ENCODE data around the gene BARHL2. TPM values are rescaled to one million over a fixed set of nuclear protein-coding genes. Genes with fewer than 3 reads are reported as not detected.
A peak's percentile ranks its signal among the peaks of the same experiment; 100 is the strongest.

Gene BARHL2
- total and polyA plus RNA-seq, 4 donors, result not detected

DNA sequence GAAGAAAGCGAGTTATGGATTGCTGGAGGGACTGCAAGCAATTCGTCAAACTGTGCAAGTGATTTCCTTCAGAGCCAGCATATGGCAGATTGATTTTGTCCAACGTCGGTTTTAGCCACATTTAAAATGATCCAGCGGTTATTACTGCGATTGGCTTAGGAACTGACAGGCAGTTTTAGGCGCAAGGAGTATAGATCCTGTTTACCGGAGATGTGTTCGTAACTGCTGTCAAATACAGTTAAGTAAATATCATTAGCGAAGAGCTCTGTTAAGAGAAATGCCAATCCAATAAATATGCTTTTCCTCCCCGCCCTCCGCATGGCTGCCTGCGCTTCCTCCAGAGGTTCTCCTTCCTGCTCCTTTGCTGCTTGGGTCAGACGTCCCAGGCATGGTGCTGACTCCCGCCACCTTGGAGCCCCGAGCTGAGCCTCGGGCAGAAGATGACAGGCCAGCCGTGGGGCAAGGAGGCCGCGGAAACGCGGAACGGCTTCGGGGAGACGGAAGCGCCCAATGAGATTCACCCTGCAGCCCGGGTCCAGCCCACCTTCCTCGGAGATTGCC lies 9.4 kb upstream of the BARHL2 start:
- Histone ChIP-seq H3K27ac (ENCODE audit: low read depth in 1 of 2, low read length in 1 of 2) (no peak overlapping the region), H3K36me3 (ENCODE audit: control insufficient read depth in 4 of 4, insufficient read depth in 4 of 4, low read length in 4 of 4) (no peaks in the 10 kb centered on the region), H3K4me1 (ENCODE audit: control insufficient read depth in 5 of 5, insufficient read depth in 5 of 5, low read length in 5 of 5) (peaks cover 4 to 35% (median 10%) of the 10 kb centered on the region in 5 donors), H3K4me3 (no peak overlapping the region), H3K27me3 (ENCODE audit: control insufficient read depth in 3 of 3, insufficient read depth in 3 of 3, low read length in 2 of 3) (peaks cover 29 to 98% (median 96%) of the 10 kb centered on the region in 3 donors), H3K9ac (ENCODE audit: insufficient read depth in 1 of 2, low read length in 2 of 2) (no peak overlapping the region), H3K9me3 (ENCODE audit: control insufficient read depth in 4 of 4, insufficient read depth in 3 of 4, low read length in 3 of 4) (peaks cover 0 to 27% (median 0%) of the 10 kb centered on the region in 4 donors)
- DNase-seq (no peak), ATAC-seq (ENCODE audit: insufficient read depth, low FRiP score) (no peak)
- WGBS, 2 donors, result 6 to 8% methylated on average over 28 of the region's 28 CpGs
- TF ChIP-seq, protein P1, sequence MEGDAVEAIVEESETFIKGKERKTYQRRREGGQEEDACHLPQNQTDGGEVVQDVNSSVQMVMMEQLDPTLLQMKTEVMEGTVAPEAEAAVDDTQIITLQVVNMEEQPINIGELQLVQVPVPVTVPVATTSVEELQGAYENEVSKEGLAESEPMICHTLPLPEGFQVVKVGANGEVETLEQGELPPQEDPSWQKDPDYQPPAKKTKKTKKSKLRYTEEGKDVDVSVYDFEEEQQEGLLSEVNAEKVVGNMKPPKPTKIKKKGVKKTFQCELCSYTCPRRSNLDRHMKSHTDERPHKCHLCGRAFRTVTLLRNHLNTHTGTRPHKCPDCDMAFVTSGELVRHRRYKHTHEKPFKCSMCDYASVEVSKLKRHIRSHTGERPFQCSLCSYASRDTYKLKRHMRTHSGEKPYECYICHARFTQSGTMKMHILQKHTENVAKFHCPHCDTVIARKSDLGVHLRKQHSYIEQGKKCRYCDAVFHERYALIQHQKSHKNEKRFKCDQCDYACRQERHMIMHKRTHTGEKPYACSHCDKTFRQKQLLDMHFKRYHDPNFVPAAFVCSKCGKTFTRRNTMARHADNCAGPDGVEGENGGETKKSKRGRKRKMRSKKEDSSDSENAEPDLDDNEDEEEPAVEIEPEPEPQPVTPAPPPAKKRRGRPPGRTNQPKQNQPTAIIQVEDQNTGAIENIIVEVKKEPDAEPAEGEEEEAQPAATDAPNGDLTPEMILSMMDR (IDR thresholded peaks at IDR 0.05; ENCODE audit: control extremely low read depth, extremely low read depth), result no peak

DNA sequence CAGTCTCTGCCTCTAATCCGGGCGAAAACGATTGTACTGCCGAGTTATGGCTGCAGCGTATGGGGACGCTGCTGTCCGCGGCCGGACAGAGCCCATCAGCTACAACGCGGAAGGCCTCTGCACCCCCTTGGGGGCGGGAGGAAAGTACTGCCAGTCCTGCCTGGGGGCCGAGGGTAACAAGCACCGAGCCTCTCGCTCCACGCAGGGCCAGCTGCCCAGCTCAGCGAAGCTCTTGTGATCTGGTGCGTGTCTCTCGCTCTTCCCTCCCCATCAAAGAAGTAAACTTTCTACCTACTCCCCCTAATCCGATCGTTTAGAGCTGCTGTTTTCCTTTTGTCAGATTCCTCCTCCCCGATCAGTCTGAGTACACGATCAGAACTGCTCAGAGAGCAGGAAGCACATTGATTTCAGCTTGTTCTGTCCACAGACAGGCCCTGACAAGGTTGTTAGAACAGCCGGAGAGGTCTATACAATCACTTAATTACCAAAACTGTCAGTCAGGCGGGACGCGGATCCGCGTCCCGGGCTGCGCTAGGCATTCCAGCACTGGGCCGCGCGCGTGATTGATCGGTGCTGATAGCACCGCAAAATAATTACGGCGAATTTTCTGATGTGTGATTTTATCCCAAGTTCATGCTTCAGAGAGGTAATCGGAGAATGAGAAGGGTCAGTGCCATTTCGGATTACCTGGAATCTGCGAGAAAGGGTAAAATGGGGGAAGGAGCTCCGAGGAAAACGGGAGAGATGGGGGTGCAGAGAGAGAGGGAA lies 8.7 kb upstream of the BARHL2 start:
- H3K4me1 ChIP-seq (ENCODE audit: control insufficient read depth in 5 of 5, insufficient read depth in 5 of 5, low read length in 5 of 5), result peaks cover 4 to 35% (median 10%) of the 10 kb centered on the region in 5 donors
- 5 to 7% methylated on average over 44 of the region's 44 CpGs for WGBS, 2 donors
- ATAC-seq (ENCODE audit: insufficient read depth, low FRiP score), result no peak
- peak; percentile 29 to 51 (median 50) for DNase-seq
- H3K27me3 ChIP-seq (ENCODE audit: control insufficient read depth in 3 of 3, insufficient read depth in 3 of 3, low read length in 2 of 3), result peaks cover 29 to 98% (median 96%) of the 10 kb centered on the region in 3 donors
- TF ChIP-seq, protein P1 (IDR thresholded peaks at IDR 0.05; ENCODE audit: control extremely low read depth, extremely low read depth), result no peak
- no peak overlapping the region for H3K27ac ChIP-seq (ENCODE audit: low read depth in 1 of 2, low read length in 1 of 2)
- H3K9me3 ChIP-seq (ENCODE audit: control insufficient read depth in 4 of 4, insufficient read depth in 3 of 4, low read length in 3 of 4), result peaks cover 0 to 27% (median 0%) of the 10 kb centered on the region in 4 donors
- H3K36me3 ChIP-seq (ENCODE audit: control insufficient read depth in 4 of 4, insufficient read depth in 4 of 4, low read length in 4 of 4), result no peaks in the 10 kb centered on the region
- peak overlapping the region in 1 of 2 donors; percentile 44 for H3K9ac ChIP-seq (ENCODE audit: insufficient read depth in 1 of 2, low read length in 2 of 2)
- no peak overlapping the region for H3K4me3 ChIP-seq

DNA sequence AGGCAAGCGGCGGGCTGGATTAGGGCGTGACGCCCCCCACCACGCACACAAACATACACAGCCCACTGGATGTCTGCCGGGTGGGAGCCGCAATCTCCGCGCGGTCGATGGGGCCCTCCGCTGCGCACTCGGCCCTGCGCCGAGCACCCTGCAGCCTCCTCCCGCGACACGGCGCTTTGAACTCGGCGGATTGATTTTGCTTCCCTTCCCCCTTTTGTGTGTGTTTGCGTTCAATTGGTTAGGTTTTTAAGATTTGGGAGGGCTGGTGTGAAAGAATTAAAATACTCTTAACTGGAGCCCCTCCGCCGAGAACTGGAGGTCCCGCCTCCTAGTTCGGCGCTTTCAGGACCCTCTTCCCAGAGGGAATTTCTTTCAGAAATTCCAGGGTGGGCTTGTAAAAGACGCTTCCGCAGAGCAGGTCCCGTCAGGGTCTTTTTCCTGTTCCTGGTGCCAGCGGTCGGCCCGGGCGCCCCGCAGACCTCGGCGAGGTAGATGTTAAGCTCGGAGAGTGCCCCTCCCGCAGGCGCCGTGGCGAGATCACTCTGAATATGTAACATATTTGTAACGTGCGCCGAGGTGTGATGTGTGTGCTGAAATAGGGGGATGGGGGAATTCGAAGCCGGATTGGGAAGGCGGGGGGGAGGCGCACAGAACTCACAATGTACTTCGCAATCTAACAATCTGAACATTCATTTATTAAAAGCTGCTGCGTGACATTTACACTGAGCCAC lies 8.0 kb upstream of the BARHL2 start:
- ATAC-seq (ENCODE audit: insufficient read depth, low FRiP score), result no peak
- no peak overlapping the region for H3K9ac ChIP-seq (ENCODE audit: insufficient read depth in 1 of 2, low read length in 2 of 2)
- peaks cover 26 to 98% (median 97%) of the 10 kb centered on the region in 3 donors for H3K27me3 ChIP-seq (ENCODE audit: control insufficient read depth in 3 of 3, insufficient read depth in 3 of 3, low read length in 2 of 3)
- H3K4me3 ChIP-seq, result no peak overlapping the region
- peaks cover 0 to 34% (median 10%) of the 10 kb centered on the region in 5 donors for H3K4me1 ChIP-seq (ENCODE audit: control insufficient read depth in 5 of 5, insufficient read depth in 5 of 5, low read length in 5 of 5)
- H3K36me3 ChIP-seq (ENCODE audit: control insufficient read depth in 4 of 4, insufficient read depth in 4 of 4, low read length in 4 of 4), result no peaks in the 10 kb centered on the region
- H3K9me3 ChIP-seq (ENCODE audit: control insufficient read depth in 4 of 4, insufficient read depth in 3 of 4, low read length in 3 of 4), result peaks cover 0 to 25% (median 0%) of the 10 kb centered on the region in 4 donors
- DNase-seq, result no peak
- H3K27ac ChIP-seq (ENCODE audit: low read depth in 1 of 2, low read length in 1 of 2), result no peak overlapping the region
- TF ChIP-seq, protein P1 (IDR thresholded peaks at IDR 0.05; ENCODE audit: control extremely low read depth, extremely low read depth), result no peak
- WGBS, 2 donors, result 5 to 10% methylated on average over 52 of the region's 52 CpGs
